Measurements from ENCODE around the gene SPATA24.
A peak's percentile ranks its signal among the peaks of the same experiment; 100 is the strongest.

The SPATA24 gene

GRCh38 chr5:139404484-139404840 lies 573 bp upstream of the SPATA24 start:
- no peak for DNase-seq (ENCODE audit: low spot score)
- no peak for TF ChIP-seq CTCF (IDR thresholded peaks at IDR 0.05; ENCODE audit: borderline replicate concordance, control extremely low read depth, extremely low read depth, insufficient read depth, missing control alignments)
- in situ Hi-C loops (cut with MboI; ENCODE audit: low sequenced_read_pairs, unreplicated experiment), result loop anchor here (25.0 kb wide), 1 partner anchor 358 kb away; no protein-coding TSS in a partner anchor

DNA sequence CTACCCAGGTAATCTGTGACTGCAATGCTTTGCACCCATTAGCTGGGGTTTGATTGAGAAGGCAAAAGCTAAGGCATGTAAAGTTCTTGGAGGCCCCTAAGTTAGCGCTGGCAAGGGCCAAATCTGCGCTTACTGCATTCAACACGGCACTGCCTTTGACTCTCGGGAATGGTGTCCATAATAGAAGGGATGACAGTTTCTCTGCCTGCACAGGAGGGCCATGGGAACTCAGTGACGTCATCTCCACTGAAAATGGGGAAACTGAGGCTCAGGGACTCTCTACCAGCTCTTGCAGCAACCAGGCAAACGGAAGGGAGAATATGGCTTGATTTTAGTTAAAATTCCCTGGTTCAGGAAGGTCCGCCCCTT lies 487 bp downstream of the SPATA24 start:
- TF ChIP-seq CTCF (IDR thresholded peaks at IDR 0.05; ENCODE audit: borderline replicate concordance, control extremely low read depth, extremely low read depth, insufficient read depth, missing control alignments), result no peak
- DNase-seq (ENCODE audit: low spot score), result no peak
- in situ Hi-C loops (cut with MboI; ENCODE audit: low sequenced_read_pairs, unreplicated experiment), result loop anchor here (25.0 kb wide), 1 partner anchor 359 kb away; no protein-coding TSS in a partner anchor

DNA sequence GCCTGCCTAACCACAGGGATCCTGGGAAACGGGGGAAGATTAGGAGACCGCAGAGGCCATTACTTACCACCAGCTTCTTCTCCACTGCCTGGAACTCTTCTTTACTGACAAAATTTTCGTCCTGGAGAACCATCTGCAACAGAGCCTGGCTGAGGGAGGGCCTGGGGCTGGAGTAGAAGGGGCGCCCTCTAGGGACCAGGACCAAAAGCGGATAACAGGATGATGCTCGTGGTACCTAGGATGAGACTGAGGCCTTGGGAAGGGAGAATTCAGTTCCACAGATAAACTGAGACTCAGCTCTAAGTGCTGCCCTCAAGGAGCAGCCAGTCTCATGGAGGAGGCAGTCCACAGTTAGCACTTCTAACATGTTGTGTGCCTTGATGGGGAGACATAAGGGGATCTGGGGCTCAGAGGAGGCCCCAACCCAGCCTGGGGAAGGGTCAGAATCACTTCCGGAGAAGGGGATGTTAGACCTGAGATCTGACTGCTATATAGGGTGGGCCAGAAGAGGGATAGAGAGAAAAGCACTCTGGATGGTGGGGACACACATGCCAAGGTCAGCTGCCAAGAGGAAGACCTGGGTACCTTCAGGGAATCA lies 1.2 kb downstream of the SPATA24 start:
- in situ Hi-C loops (cut with MboI; ENCODE audit: low sequenced_read_pairs, unreplicated experiment), result loop anchor here (25.0 kb wide), 1 partner anchor 360 kb away; no protein-coding TSS in a partner anchor
- peak; percentile 49 for TF ChIP-seq CTCF (IDR thresholded peaks at IDR 0.05; ENCODE audit: borderline replicate concordance, control extremely low read depth, extremely low read depth, insufficient read depth, missing control alignments)
- DNase-seq (ENCODE audit: low spot score), result no peak

GRCh38 chr5:139401546-139401945 lies 2.3 kb downstream of the SPATA24 start:
- in situ Hi-C loops (cut with MboI; ENCODE audit: low sequenced_read_pairs, unreplicated experiment), result loop anchor here (25.0 kb wide), 1 partner anchor 361 kb away; no protein-coding TSS in a partner anchor
- TF ChIP-seq CTCF (IDR thresholded peaks at IDR 0.05; ENCODE audit: borderline replicate concordance, control extremely low read depth, extremely low read depth, insufficient read depth, missing control alignments), result no peak
- DNase-seq (ENCODE audit: low spot score), result no peak

DNA sequence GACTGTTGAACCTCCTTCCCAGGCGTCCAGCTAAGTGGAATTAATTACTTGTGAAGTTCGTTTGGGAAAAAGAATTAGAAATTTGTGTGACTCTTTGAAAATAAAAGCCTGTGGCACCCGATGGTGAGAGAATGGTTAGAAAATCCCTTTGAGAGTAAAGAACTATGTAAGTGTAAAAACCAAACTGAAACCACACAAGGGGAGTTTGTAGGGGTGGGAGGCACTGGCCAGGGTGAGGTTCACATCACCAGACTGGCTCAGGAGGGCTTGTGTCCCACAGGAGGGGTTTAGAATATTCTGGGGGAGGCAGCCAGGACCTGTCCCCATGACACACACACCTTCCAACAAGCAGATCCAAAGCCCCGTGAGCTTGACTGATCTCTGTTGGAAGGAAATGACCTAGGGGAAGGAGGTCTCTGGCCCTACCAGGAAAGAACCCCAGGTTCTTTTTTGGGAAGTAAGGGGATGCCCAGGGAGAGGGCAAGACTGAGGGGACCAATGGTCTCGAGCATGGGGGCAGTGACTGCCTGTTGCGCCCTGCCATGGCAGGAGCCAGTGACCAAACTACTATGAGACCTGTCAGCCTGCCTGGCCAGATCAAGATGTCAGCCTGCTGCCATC lies 4.3 kb downstream of the SPATA24 start:
- peak; percentile 80 for DNase-seq (ENCODE audit: low spot score)
- TF ChIP-seq CTCF (IDR thresholded peaks at IDR 0.05; ENCODE audit: borderline replicate concordance, control extremely low read depth, extremely low read depth, insufficient read depth, missing control alignments), result no peak
- in situ Hi-C loops (cut with MboI; ENCODE audit: low sequenced_read_pairs, unreplicated experiment), result loop anchor here (25.0 kb wide), 1 partner anchor 363 kb away; no protein-coding TSS in a partner anchor

- in situ Hi-C loops (cut with MboI; ENCODE audit: low sequenced_read_pairs, unreplicated experiment), result no loop called here
- DNase-seq (ENCODE audit: low spot score), result no peak
- TF ChIP-seq CTCF (IDR thresholded peaks at IDR 0.05; ENCODE audit: borderline replicate concordance, control extremely low read depth, extremely low read depth, insufficient read depth, missing control alignments), result no peak
Observed at GRCh38 chr5:139397921-139398320, 6.0 kb downstream of the SPATA24 start.
